Muscle of back (tissue), 13 donors: Measurements from ENCODE around the gene ZNG1E. TPM values are rescaled to one million over a fixed set of nuclear protein-coding genes. Genes with fewer than 3 reads are reported as not detected.
"Not testable (repeated sequence)": the region's sequence is repeated elsewhere in the genome, so short reads cannot be mapped to it uniquely, and the experiment has no call there.

ENCODE experiments used
- DNase-seq, 3 donors: peaks; one replicate each; pipeline versions ENCODE4 v3.0.0 to v3.0.0-alpha.2; 2013
- long read RNA-seq, 9 donors: transcript quantifications; one replicate each; lab custom pipeline, GENCODE V29; 2026
- polyA plus RNA-seq, 10 donors: library from polyadenylated mRNA; unstranded; fragments of 120-200 nt; gene quantifications; one replicate each; pipeline ENCODE4 v1.2.1, GENCODE V29; 2013; ENCODE audit not compliant: insufficient read length in 10 of 10

The ZNG1E gene
- polyA plus RNA-seq, result 10 to 100 TPM; 31.5 to 69.0 (median 44.2) TPM
- long read RNA-seq, donor 1, transcript CBWD5-202 (3 exons, 1,347 nt), result major isoform, 15 of 26 reads
- long read RNA-seq, donor 1, partial matches to known transcripts, result 5 of 26 reads
- long read RNA-seq, donor 1, other reads (novel, unspliced or antisense), result 0 of 26 reads
- long read RNA-seq, donor 2, partial matches to known transcripts, result 6 of 9 reads
- long read RNA-seq, donor 2, other reads (novel, unspliced or antisense), result 0 of 9 reads
- long read RNA-seq, donor 3, result 0 reads
- long read RNA-seq, donor 4, transcript CBWD5-202 (3 exons, 1,347 nt), result major isoform, 9 of 16 reads
- long read RNA-seq, donor 4, partial matches to known transcripts, result 5 of 16 reads
- long read RNA-seq, donor 4, other reads (novel, unspliced or antisense), result 0 of 16 reads
- long read RNA-seq, donor 5, transcript CBWD5-202 (3 exons, 1,347 nt), result major isoform, 12 of 25 reads
- long read RNA-seq, donor 5, partial matches to known transcripts, result 5 of 25 reads
- long read RNA-seq, donor 5, other reads (novel, unspliced or antisense), result 0 of 25 reads
- long read RNA-seq, donor 6, transcript CBWD5-202 (3 exons, 1,347 nt), result major isoform, 6 of 9 reads
- long read RNA-seq, donor 6, partial matches to known transcripts, result 0 of 9 reads
- long read RNA-seq, donor 6, other reads (novel, unspliced or antisense), result 0 of 9 reads
- long read RNA-seq, donor 7, transcript CBWD5-202 (3 exons, 1,347 nt), result major isoform, 6 of 13 reads
- long read RNA-seq, donor 7, partial matches to known transcripts, result 5 of 13 reads
- long read RNA-seq, donor 7, other reads (novel, unspliced or antisense), result 0 of 13 reads
- long read RNA-seq, donor 8, transcript CBWD5-202 (3 exons, 1,347 nt), result major isoform, 9 of 17 reads
- long read RNA-seq, donor 8, partial matches to known transcripts, result 6 of 17 reads
- long read RNA-seq, donor 8, other reads (novel, unspliced or antisense), result 0 of 17 reads
- long read RNA-seq, donor 9, partial matches to known transcripts, result 0 of 2 reads
- long read RNA-seq, donor 9, other reads (novel, unspliced or antisense), result 0 of 2 reads

DNA sequence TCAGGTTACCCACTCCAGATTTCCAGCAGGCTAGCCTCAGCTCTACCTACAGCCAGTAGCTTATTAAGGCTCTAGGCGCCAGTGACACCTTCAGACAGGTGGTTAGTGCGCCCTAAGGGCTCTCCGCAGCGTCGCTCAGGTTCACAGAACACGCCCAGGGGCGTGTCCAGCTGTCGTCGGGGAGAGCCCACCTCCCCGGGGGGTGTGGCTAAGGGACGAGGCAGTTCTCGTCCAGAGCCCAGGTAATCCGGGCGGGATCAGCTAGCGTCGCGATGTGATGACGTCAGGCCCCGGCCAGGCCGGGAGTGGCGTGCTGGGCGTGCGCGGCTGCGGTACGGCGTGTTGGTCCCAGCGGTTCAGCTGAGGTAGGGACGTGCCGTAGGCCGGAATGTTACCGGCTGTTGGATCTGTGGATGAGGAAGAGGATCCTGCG is at the start of gene ZNG1E:
Gene ZNG1E (plus strand): TSS at position 340 of the 433 bp plus-strand sequence. CDS start 49 bp downstream, at position 389.
- DNase-seq, result peak in 2 of 3 donors; percentile 34 to 74

DNA sequence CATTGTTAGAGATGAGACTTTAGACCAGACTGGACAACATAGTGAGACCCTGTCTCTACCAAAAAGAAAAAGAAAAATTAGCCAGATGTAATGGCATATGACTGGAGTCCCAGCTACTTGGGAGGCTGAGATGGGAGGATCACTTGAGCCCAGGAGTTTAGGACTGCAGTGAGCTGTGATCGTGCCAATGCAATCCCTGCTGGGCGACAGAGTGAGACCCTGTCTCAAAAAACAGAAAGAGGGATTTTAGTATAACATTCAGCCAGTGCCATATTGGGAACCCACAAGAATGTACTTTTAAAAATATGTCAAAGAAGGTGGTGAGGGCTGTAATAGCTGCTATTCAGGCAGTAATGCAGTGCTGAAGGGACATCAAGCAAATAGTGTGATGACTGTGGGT is 2.1 kb upstream of the ZNG1E start:
- DNase-seq, result not testable (repeated sequence)

DNA sequence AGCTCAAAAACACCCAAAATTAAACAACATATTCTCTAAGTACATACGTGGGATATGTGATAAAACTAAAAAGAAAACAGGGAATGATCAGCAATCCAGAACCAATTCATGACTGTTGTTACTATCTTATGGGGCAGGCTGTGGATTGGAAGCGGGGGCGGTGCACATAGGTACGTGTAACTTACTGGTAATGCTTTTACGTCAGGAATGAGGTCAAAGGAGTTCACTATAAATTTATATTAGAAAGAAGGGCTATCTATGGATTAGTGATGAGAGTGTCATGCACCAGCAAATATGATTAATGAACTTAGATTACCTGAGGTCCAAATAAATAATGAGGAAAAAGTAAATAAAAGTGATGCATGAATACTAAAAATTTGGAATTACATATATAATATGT is 710 bp upstream of the ZNG1E start:
- DNase-seq, result peak in 1 of 3 donors; percentile 5

DNA sequence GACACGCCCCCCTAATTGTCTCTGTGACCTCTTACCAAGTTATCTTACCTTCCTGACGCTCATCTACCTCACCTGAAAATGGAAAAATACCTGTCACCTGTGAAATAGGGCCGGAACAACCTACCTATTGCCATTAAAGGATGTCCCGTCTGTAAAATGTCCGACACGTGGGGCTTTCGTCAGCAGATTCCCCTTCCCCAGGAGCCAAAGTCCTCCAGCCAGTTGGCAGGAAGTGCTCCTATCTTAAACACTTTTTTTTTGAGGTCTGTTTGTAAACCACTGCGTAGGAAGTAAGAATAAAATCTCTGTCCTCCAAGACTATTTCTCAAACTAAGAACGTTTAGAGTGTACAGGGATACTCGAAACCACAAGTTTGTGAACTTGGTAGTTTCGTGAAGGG is 661 bp downstream of the ZNG1E start:
- not testable (repeated sequence) for DNase-seq

DNA sequence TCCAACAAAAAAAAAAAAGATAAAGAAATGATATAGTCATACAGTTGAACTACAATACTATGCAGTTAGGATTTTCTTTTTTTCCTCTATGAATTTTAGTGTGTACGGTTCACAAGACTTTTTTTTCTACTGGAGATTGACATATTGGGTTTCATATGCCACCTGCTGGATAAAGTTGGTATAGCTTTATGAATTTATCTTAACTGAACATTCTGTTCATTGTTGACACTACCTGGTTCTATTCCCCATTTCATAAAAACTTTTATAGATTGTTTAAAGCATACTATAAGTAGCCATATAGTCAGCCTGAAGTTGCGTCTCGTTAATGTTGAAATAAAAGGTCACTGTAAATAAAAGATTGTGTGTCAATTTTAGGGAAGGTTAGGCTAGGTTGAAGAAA is 2.8 kb downstream of the ZNG1E start:
- DNase-seq, result not testable (repeated sequence)

DNA sequence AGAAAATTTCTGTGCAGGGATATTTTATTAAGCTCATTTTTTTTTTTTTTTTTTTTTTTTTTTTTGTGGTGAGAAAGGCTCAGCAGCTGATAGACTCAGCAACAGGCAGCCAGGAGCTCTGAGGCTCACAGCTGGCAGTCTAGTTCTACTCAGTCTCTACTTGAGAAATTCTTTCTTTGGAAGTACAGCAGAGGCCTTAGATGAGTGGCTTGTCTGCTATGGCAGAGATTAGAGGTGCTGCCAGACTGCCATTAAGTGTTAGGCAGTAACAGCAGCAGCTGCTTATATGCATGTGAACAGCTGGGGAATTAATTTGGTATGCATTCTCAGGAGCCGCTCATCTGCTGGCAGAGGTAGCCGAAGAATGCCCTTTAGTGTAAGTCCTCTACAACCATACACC is 27.8 kb downstream of the ZNG1E start:
- peak in 1 of 3 donors; percentile 10 for DNase-seq

DNA sequence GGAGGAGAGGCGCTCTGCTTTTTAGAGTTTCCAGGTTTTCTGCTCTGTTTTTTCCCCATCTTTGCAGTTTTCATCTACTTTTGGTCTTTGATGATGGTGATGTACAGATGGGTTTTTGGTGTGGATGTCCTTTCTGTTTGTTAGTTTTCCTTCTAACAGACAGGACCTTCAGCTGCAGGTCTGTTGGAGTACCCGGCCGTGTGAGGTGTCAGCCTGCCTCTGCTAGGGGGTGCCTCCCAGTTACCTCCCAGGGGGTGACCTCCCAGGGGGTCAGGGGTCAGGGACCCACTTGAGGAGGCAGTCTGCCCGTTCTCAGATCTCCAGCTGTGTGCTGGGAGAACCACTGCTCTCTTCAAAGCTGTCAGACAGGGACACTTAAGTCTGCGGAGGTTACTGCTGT is 38.7 kb downstream of the ZNG1E start:
- DNase-seq, result not testable (repeated sequence)

DNA sequence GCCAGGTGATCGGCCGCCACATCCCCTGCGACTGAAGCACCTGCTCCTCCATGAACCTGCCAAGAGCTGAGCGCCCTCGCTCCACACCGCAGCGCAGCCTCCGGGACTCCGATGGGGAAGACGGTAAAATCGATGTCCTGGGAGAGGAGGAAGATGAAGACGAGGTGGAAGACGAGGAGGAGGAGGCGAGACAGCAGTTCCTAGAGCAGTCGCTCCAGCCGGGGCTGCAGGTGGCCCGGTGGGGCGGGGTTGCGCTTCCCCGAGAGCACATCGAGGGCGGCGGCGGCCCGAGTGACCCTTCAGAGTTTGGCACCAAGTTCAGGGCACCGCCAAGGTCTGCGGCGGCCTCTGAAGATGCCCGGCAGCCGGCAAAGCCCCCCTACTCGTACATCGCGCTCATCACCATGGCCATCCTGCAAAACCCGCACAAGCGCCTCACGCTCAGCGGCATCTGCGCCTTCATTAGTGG is 61.4 kb downstream of the ZNG1E start, which contains the start of gene FOXD4L4:
Gene FOXD4L4 (plus strand): TSS at position 51 of the 469 bp plus-strand sequence. CDS start 0 bp downstream, at position 51.
- DNase-seq, result not testable (repeated sequence)

DNA sequence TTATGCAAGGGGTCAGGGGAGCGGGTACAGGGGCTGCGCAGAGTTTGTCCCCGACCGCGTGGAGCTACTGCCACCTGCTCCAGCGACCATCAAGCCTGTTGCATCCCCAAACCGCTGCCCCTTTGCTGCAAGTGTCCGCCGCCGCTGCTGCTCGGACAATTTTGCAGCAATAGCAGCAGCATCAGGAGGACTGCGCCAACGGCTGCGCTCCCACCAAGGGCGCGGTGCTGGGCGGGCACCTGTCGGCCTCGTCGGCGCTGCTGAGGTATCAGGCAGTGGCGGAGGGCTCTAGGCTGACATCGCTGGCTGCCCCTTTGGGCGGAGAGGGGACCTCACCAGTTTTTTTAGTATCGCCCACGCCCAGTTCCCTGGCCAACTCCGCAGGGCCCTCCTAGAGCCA is 62.4 kb downstream of the ZNG1E start:
- not testable (repeated sequence) for DNase-seq

Other genes starting within 250 kb of the ZNG1E start
- gene FOXD4L4, start 61.2 kb downstream of the ZNG1E start, polyA plus RNA-seq, result under 1 TPM in 4 of 10 donors, not detected in 6; 0.12 to 0.26 (median 0.19) TPM